HuH-7.5 (cell line): ENCODE results near the gene ASIC2.
"Not testable (repeated sequence)": the region's sequence is repeated elsewhere in the genome, so short reads cannot be mapped to it uniquely, and the experiment has no call there.

ENCODE experiments used
- DNase-seq: peaks from one replicate; pipeline ENCODE4 v3.0.0; 2011; ENCODE audit warnings: low spot score

Gene ASIC2

GRCh38 chr17:33019161-33019890 lies 273.8 kb downstream of the ASIC2 start:
- no peak for DNase-seq

- DNase-seq, result no peak
These were observed 275.7 kb downstream of the ASIC2 start for GRCh38 chr17:33017366-33017765.

GRCh38 chr17:33016920-33017319 lies 276.2 kb downstream of the ASIC2 start:
- no peak for DNase-seq

- DNase-seq, result no peak
These were observed 277.3 kb downstream of the ASIC2 start for GRCh38 chr17:33015716-33016346.

- DNase-seq, result no peak
These were observed 278.3 kb downstream of the ASIC2 start for GRCh38 chr17:33014751-33015150.

- no peak for DNase-seq
These were observed 279.3 kb downstream of the ASIC2 start for GRCh38 chr17:33013596-33014375.

GRCh38 chr17:33012522-33013033 lies 280.5 kb downstream of the ASIC2 start:
- DNase-seq, result no peak

GRCh38 chr17:33009636-33010035 lies 283.5 kb downstream of the ASIC2 start:
- no peak for DNase-seq

- no peak for DNase-seq
These were observed 285.9 kb downstream of the ASIC2 start for GRCh38 chr17:33007186-33007585.

GRCh38 chr17:33002246-33002645 lies 290.8 kb downstream of the ASIC2 start:
- DNase-seq, result no peak

- no peak for DNase-seq
These were observed 294.2 kb downstream of the ASIC2 start for GRCh38 chr17:32998887-32999228.

- peak; percentile 64 for DNase-seq
These were observed 294.8 kb downstream of the ASIC2 start for GRCh38 chr17:32998111-32998886.

- DNase-seq, result no peak
These were observed 297.6 kb downstream of the ASIC2 start for GRCh38 chr17:32995416-32996045.

GRCh38 chr17:32993977-32994376 lies 299.1 kb downstream of the ASIC2 start:
- no peak for DNase-seq

- DNase-seq, result no peak
These were observed 300.6 kb downstream of the ASIC2 start for GRCh38 chr17:32992321-32993033.

- no peak for DNase-seq
These were observed 304.5 kb downstream of the ASIC2 start for GRCh38 chr17:32988481-32989101.

- not testable (repeated sequence) for DNase-seq
These were observed 305.2 kb downstream of the ASIC2 start for GRCh38 chr17:32987868-32988267.

GRCh38 chr17:32987453-32987805 lies 305.7 kb downstream of the ASIC2 start:
- DNase-seq, result not testable (repeated sequence)

- DNase-seq, result no peak
These were observed 307.9 kb downstream of the ASIC2 start for GRCh38 chr17:32985050-32985756.

GRCh38 chr17:32981611-32982010 lies 311.5 kb downstream of the ASIC2 start:
- DNase-seq, result not testable (repeated sequence)
